Activated CD4-positive, alpha-beta T cell treated with anti-CD3 and anti-CD28 coated beads, Interleukin-2, amount 50 U/mL, for 4 hours (primary cell): ENCODE results near the gene MINDY4.

Experiments
- DNase-seq, 2 experiments: peaks; one replicate each; pipeline ENCODE4 v3.0.0-alpha.2; 2020

Gene MINDY4

GRCh38 chr7:30859940-30860496, 88.8 kb downstream of the MINDY4 start:
- no peak for DNase-seq

DNA sequence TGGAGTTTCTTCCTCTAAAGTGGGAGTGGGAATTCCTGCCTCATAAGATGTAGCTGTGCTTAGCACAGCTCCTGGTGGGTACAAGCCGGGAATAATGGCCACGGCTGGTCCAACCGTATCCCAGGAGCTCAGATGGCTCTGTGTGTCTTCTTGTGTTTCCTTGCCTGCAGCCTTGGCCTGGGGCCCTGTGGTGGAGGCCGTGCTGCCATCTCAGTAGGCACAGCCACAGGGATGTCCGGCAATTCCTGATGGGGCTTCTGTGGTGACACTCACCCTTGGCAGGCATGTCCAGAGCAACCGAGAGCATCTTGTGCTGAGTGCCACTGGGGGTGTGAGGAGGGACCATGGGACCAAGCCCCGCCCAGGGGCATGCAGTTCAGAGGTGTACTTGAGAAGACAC, 90.4 kb downstream of the MINDY4 start:
- DNase-seq: no peak

GRCh38 chr7:30862995-30863705, 91.9 kb downstream of the MINDY4 start:
- DNase-seq: no peak

GRCh38 chr7:30863706-30864035, 92.5 kb downstream of the MINDY4 start:
- DNase-seq: no peak

- no peak for DNase-seq
Observed at GRCh38 chr7:30864101-30864500, 92.9 kb downstream of the MINDY4 start.

- DNase-seq: no peak
Observed at GRCh38 chr7:30865076-30865475, 93.9 kb downstream of the MINDY4 start.

GRCh38 chr7:30865821-30866220, 94.6 kb downstream of the MINDY4 start:
- no peak for DNase-seq

DNA sequence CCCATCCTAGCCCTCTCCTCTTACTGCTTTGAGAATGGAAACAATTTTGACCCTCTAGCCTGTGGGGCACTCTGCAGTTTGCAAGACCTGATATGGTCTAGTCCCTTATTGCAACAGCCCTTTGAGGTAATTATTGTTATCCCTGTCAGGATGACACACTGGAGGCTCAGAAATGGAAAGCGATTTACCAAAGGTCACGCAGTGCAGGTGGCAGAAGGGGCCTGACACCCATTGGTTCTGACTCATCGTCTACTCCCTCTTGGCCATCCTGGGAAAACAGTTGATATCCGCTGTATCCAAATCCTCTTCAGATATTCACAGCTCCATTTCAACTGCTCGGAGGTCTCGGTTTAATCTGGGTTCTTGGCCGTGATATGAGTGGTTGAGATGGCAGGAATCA, 95.7 kb downstream of the MINDY4 start:
- DNase-seq: no peak

DNA sequence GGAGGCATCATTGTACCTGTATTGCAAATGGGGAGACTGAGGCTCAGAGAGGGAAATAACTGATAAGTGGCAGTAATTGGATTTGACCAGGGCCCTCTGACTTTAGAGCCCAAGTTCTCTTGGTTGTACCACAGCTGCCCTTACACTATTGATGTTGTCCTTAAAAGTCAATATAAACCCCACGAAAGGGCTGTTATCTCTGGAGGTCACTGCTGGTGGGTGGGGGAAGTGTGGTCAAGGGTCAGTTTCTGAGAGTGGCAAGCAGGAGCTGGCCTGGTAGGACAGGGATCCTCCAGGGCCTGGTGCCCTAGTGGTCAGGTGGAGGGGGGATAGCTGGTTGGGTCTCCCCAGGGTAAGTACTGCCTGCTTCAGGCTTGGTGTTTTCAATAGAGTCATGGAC, 96.3 kb downstream of the MINDY4 start:
- DNase-seq: no peak

DNA sequence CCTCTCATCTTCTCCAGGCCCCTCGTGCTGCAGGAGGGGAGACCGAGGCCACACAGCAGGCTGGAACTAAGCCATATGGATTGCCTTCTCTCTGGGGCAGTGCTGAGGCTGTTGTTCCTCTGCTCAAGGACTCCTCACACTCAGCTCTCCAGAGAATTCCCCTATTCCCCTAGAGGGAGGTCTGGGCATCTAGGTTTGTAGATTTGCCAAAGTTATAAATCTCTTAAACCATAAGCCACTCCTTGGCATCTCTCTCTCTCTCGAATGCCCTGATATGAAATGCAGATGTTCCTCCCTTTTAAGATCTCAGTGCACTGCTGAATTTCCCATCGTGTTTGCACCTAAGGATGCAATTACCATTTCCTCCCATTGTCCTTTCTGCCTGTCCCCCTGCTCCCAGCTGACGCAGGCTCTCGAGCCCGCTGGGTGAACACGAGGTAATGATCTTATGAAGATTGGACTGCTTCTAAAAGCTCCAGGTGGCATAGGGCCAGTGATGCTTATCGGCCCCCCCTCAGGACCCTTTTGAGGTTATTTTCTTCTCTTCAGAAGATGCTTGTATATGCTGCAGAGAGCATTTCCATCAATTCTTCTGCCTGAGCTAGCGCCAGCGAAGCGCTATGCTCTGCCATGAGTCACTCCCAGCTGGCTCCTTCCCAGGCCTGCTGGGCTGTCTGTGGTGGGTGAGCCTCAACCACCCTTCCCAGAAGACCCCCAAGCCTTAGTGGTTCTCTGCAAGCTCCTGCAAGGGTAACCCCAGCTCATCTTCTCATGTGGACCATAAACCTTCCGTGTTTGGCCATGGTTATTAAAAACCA, 98.8 kb downstream of the MINDY4 start:
- DNase-seq: no peak

DNA sequence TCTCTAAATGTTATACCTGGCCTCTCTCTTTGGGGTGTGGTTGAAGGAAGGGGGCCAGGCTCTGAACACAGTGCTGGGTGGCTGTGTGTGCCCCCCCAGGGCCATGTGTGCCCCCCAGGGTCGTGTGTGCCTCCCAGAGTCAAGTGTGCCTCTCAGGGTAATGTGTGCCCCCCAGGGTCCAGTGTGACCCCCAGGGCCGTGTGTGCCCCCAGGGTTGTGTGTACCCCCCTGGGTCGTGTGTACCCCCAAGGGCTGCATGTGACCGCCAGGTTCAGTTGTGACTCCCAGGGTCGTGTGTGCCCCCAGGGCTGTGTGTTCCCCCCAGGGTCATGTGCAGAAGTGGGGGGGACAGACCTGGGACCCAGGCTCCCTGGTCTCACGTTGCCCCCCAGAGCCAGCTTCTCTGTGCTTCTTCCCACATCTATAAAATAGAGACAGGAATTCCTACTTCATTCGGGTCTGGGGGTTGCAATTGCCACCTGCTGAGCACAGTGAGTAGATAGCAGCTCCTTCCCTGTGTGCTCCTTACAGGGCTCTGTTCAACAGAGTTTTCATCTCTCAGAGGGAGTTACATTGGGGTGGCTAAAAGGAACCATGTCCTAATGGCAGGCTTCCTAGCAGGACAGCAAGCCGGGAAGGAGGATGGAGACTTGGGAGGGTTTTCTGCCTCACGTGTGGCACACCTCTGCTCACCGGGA, 99.8 kb downstream of the MINDY4 start:
- no peak for DNase-seq

DNA sequence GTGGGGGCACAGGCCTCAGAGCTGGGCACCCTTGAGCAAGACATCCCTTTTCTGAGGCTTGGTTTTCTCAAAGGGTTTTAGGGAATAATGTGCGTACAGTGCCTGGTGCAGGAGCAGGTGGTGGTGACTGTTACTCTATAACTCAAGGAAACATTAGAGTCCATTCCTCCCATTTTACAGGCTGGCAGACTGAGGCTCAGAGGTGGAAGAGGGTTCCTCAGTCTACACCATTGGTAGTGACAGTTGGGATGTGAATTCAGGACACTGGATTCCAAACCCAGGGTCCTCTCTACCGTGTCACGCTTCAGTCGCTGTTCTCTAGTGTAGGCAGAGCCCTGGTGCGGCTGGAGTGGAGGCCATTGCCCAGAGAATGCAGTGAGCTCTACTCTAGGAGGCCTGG, 100.4 kb downstream of the MINDY4 start:
- no peak for DNase-seq

- no peak for DNase-seq
Observed at GRCh38 chr7:30873207-30873606, 102.0 kb downstream of the MINDY4 start.

DNA sequence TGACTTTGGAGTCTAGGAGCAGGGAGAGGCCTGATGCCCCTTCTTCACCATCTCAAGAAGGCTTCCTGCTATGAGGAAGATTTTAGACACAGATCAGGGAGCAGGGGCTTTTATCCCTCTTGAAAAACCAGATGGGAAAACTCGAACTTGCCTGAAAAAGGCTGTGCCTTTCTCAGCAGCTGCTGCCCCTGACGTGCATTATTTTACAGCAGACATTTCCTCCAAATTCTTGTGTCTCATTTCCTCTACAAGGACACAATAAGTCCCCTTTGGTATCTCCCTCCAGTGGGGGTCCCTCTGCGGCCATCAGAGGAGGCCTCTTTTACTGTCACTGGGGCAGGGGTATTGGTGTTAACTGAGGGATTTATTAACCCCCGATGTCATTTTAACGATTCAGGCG, 102.4 kb downstream of the MINDY4 start:
- no peak for DNase-seq

- no peak for DNase-seq
Observed at GRCh38 chr7:30874656-30875302, 103.6 kb downstream of the MINDY4 start.

- no peak for DNase-seq
Observed at GRCh38 chr7:30877015-30877769, 106.0 kb downstream of the MINDY4 start.

DNA sequence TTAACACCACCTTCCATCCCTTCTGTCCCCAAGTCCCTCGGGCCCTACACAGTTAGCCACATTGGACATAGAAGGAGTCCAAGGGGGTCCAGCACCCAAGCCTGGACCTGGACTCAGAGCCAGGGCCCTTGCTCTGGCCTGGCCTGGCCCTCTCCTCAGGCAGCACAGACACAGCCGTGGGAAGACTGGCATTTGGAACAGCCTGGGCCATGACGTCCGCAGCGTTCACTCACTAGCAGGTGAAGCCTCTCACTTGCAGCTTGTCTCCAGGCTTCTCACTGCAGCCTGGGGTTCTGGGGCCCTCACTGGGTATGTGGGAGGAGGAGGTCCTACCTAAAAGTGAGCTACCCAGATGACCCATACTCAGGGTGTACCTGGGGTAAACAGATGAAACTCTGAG, 106.8 kb downstream of the MINDY4 start:
- no peak for DNase-seq

DNA sequence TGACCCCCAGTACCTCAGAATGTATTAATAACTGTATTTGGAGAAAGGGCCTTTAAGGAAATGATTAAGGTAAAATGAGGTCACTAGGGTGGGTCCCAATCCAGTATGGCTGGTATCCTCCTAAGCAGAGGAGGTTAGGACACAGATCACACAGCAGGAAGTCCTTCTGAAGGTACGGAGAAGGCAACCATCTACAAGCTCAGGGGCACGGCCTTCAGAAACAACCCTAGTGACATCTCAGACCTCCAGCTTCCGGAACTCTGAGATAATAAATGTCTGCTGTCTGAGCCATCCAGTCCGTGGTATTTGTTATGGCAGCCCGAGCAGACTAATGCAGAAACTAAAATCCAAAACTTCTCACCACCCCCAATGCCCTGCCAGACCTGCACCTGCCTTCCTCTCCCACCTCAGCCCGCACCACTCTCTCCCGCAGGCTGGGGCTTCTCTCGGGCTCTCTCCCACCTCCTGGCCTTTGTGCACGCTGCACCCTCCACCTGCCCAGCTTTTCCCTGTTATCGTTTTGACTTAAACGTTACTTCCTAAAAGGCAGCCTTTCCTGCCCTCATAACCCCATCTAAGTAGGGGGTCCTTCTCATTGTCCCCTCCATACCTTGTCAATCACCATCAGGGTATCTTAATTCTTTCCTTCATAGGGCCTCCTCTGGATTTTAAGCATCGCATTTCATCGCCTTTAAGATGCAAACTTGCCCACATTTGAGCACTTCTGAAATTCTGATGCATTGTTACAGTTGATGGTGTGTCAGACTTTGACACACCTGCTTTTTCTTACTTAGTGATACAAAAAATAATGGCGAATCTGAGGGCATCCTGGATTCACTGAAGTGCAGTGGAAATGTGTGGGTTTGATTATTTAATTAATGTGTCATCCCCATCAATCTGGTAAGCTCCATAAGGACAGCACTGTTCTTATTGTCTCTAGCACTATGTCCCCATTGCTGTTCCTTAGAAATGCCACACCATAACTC, 108.2 kb downstream of the MINDY4 start:
- no peak for DNase-seq

DNA sequence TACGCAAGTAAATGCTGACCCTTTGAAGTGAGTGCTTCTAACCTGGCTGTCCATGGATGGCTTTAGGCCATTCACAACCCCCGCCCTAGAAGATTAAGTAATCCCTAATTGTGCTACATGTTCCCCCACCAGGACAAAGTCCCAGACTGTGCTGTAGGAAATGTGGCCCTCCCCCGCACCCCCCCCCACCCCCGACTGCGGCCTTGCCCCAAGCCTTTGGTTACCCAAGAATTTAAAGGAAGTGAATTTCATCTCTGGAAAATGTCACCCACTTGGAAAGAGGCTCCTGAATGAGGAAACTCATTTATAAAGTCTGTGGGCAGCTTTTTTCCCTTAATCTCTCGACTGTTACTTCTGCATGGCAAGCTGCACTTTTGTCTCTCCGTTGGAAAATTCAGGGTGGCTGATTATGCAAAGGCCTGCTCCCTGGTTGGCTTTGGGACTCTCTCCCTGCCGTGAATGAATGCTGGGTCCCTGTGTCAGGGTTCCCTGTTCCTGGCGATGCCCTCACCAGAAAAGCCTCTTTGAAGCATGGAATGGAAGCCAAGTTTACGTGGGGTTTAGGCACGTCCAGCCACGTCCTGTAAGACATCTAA, 109.0 kb downstream of the MINDY4 start:
- DNase-seq: no peak

- DNase-seq: no peak
Observed at GRCh38 chr7:30880941-30881340, 109.7 kb downstream of the MINDY4 start.

- DNase-seq: no peak
Observed at GRCh38 chr7:30881448-30881847, 110.2 kb downstream of the MINDY4 start.
